ENCODE data around the gene SNAP91.

- TF ChIP-seq MXI1 (conservative IDR thresholded peaks at IDR 0.05; ENCODE audit: poor library complexity, severe bottlenecking) = no peak
- no peak for TF ChIP-seq EZH2 (IDR thresholded peaks at IDR 0.05; ENCODE audit: borderline replicate concordance, insufficient read depth, low read length, poor library complexity, severe bottlenecking)
- TF ChIP-seq, protein P1, sequence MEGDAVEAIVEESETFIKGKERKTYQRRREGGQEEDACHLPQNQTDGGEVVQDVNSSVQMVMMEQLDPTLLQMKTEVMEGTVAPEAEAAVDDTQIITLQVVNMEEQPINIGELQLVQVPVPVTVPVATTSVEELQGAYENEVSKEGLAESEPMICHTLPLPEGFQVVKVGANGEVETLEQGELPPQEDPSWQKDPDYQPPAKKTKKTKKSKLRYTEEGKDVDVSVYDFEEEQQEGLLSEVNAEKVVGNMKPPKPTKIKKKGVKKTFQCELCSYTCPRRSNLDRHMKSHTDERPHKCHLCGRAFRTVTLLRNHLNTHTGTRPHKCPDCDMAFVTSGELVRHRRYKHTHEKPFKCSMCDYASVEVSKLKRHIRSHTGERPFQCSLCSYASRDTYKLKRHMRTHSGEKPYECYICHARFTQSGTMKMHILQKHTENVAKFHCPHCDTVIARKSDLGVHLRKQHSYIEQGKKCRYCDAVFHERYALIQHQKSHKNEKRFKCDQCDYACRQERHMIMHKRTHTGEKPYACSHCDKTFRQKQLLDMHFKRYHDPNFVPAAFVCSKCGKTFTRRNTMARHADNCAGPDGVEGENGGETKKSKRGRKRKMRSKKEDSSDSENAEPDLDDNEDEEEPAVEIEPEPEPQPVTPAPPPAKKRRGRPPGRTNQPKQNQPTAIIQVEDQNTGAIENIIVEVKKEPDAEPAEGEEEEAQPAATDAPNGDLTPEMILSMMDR (IDR thresholded peaks at IDR 0.05; ENCODE audit: poor library complexity, severe bottlenecking) = no peak
Observed at GRCh38 chr6:83609248-83609647, 99.7 kb downstream of the SNAP91 start.
